IPS-18a (cell line): ENCODE measurements around the gene LENG1.
"Not testable (repeated sequence)": the region's sequence is repeated elsewhere in the genome, so short reads cannot be mapped to it uniquely, and the experiment has no call there.

Experiments used
- H3K27ac ChIP-seq: one replicate; pipeline ENCODE4 v1.5.1; 2013; ENCODE audit warnings: low read length
- H3K27me3 ChIP-seq: one replicate; pipeline ENCODE4 v1.6.1; 2013; ENCODE audit warnings: mild to moderate bottlenecking, low read length; ENCODE audit not compliant: control insufficient read depth, insufficient read depth
- H3K36me3 ChIP-seq: one replicate; pipeline ENCODE4 v1.6.1; 2013; ENCODE audit warnings: low read depth, low read length; ENCODE audit not compliant: control insufficient read depth
- H3K4me1 ChIP-seq: one replicate; pipeline ENCODE4 v1.6.1; 2013; ENCODE audit warnings: low read depth, low read length; ENCODE audit not compliant: control insufficient read depth
- H3K4me3 ChIP-seq: one replicate; pipeline ENCODE4 v1.5.1; 2013; ENCODE audit warnings: low read length
- H3K9ac ChIP-seq: one replicate; pipeline ENCODE4 v1.6.1; 2013; ENCODE audit warnings: mild to moderate bottlenecking, low read length, moderate library complexity
- H3K9me3 ChIP-seq: one replicate; pipeline ENCODE4 v1.6.1; 2013; ENCODE audit warnings: low read depth, low read length; ENCODE audit not compliant: control insufficient read depth

The LENG1 gene

DNA sequence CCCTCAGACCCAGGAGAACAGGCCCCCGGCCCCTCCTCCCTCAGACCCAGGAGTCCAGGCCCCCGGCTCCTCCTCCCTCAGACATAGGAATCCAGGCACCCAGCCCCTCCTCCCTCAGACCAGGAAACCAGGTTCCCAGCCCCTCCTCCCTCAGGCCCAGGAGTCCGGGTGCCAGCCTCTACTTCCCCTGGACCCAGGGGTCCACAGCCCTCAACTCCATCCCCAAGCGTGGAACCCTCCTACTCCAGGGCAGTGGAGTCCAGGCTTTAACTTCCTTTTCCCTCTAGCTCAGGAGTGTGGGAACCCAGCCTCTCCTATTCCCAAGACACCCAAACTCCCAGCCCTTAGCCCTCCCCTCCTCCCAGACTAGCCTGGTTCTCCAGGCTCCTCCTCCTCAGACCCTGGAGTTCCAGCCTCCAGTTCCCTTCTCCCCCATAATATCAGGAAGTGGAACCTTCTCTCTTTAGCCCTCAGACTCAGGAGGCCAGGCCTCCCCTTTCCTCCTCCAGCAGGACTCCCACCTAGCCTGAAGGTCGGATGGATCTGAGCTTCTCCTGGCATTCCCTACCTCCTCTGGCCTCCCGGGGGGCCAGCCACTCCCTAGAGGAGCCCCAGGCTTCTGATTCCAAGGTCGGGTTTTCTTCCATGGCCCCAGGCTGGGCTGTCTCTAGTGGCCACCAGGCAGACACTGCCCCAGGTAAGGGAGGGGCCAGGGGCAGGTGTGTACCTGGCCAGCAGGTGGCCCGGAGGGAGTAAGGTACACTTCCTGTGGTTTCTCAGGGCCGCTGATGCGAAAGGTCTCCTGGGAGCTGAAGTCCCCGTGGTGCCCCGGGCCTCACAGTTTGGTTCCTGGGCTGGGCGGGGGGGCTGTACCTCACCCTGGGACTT, 13.2 kb upstream of the LENG1 start, which contains the start of gene TMC4:
TMC4 (minus strand) TSS at position 690 of the 888 bp plus-strand sequence; CDS start at position 647, 43 bp downstream.
- H3K4me1 ChIP-seq = peaks cover 3% of the 10 kb centered on the region

DNA sequence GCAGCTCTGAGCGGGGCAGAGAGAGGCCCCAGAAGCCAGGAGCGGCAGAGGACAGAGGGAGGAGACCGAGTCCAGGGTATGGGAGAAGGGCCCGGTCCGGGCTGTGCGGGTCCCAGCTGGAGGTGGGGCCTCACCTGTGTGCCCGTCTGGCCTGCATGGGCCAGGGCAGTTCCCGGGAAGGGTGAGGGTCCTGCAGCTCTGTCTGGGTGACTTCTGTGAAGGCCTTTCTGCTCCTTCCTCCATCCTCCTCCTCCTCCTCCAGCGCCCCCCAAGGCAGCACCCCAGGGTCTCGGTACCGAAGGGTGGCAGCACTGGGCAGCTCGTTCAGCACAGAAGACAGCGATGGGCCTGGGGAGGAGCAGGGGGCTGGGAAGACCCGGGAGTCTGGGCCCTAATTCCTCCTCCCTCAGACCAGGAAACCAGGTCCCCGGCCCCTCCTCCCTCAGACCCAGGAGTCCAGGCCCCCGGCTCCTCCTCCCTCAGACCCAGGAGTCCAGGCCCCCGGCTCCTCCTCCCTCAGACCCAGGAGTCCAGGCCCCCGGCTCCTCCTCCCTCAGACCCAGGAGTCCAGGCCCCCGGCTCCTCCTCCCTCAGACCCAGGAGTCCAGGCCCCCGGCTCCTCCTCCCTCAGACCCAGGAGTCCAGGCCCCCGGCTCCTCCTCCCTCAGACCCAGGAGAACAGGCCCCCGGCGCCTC, 12.4 kb upstream of the LENG1 start:
- H3K36me3 ChIP-seq, H3K4me3 ChIP-seq, H3K27me3 ChIP-seq, H3K4me1 ChIP-seq, H3K9me3 ChIP-seq, H3K9ac ChIP-seq, H3K27ac ChIP-seq: not testable (repeated sequence)

More for the DNA sequence above, 13.2 kb upstream of the LENG1 start, which contains the start of gene TMC4:
- H3K4me3 ChIP-seq = peak within 1 kb of the TSS; percentile 39
- H3K36me3 ChIP-seq = no peaks in the 10 kb centered on the region
- H3K9ac ChIP-seq = no peak within 1 kb of the TSS
- H3K27ac ChIP-seq = no peak within 1 kb of the TSS
- H3K9me3 ChIP-seq = no peaks in the 10 kb centered on the region
- H3K27me3 ChIP-seq = no peaks in the 10 kb centered on the region

DNA sequence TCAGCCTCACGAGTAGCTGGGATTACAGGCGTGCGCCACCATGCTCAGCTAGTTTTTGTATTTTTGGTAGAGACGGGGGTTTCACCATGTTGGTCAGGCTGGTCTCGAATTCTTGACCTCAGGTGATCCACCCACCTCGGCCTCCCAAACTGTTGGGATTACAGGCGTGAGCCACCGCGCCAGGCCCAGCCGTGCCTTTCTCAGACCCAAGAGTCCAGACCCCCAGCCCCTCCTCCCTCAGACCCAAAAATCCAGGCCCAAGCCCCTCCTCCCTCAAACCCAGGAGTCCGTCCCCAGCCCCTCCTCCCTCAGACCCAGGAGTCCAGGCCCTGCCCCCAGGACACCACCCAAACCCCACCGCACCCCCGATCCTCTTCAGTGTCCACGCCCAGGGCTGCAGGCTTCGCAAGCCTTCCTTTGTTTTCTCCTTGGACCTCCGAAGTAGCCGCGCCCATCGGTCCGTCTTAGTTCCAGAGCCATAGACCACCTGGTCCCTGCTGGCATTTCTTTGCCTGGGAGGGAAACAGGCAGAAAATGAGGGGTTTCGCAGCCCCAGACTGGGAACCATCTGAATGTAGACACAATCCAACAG, 9.7 kb upstream of the LENG1 start:
- Histone ChIP-seq H3K27ac (no peak overlapping the region), H3K4me3 (no peak overlapping the region), H3K4me1 (peaks cover 3% of the 10 kb centered on the region), H3K27me3 (no peaks in the 10 kb centered on the region), H3K36me3 (no peaks in the 10 kb centered on the region), H3K9ac (no peak overlapping the region), H3K9me3 (no peaks in the 10 kb centered on the region)

DNA sequence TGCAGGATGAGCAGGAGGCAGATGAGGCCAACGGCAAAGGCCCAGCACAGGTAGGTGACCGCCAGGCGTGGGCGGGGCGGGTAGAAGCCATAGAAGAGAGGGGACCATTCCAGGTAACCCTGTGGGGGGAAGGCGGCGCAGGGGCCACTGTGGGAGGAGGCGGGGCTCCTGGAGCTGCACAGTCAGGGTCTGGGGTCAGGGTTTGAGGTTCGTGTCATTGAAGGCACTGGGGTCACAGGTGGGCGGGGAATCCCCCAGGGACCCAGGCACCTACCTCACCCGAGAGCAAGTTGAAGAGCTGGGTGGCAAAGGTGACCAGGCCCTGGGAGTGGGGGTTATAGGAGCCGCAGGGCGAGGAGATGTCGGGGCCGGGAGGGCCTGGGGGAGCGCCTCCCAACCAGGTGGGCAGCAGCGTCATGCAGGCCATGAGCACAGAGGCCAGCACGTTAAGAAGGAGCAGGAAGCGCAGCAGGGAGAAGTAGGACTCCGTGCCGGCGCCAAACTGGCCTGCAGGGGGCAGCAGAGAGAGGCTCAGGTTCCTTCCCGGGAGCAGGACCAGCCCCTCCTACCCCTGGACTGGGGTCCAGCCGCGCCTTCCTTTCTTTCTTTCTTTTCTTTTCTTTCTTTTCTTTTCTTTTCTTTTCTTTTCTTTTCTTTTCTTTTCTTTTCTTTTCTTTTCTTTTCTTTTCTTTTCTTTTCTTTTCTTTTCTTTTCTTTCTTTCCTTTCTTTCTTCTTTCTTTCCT, 8.8 kb upstream of the LENG1 start:
- peaks cover 4% of the 10 kb centered on the region for H3K27me3 ChIP-seq
- H3K9ac ChIP-seq = no peak overlapping the region
- peaks cover 1% of the 10 kb centered on the region for H3K4me1 ChIP-seq
- no peaks in the 10 kb centered on the region for H3K36me3 ChIP-seq
- no peak overlapping the region for H3K4me3 ChIP-seq
- H3K9me3 ChIP-seq = no peaks in the 10 kb centered on the region
- H3K27ac ChIP-seq = no peak overlapping the region

DNA sequence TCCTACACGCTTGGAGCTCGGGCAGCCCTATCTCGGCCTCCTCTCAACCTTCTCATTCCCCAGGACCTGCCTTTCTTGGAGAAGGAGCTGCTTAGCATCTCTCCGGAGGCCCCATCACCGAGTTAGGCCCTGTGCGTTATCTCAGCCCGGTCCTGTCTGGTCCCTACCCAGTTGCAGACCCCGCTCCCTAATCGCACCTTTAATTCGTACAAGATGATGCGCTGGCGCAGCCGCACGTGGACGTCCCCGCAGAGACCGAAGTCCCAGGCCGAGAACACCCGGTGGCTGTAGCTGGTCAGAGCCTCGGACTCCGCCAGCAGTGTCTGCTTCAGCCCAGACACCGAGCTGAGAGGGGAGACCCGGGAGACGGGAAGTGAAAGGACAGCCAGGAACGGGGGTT, 5.7 kb upstream of the LENG1 start:
- Histone ChIP-seq H3K4me3 (no peak overlapping the region), H3K27ac (no peak overlapping the region), H3K27me3 (peaks cover 11% of the 10 kb centered on the region), H3K36me3 (no peaks in the 10 kb centered on the region), H3K9me3 (no peaks in the 10 kb centered on the region), H3K4me1 (no peaks in the 10 kb centered on the region), H3K9ac (no peak overlapping the region)

DNA sequence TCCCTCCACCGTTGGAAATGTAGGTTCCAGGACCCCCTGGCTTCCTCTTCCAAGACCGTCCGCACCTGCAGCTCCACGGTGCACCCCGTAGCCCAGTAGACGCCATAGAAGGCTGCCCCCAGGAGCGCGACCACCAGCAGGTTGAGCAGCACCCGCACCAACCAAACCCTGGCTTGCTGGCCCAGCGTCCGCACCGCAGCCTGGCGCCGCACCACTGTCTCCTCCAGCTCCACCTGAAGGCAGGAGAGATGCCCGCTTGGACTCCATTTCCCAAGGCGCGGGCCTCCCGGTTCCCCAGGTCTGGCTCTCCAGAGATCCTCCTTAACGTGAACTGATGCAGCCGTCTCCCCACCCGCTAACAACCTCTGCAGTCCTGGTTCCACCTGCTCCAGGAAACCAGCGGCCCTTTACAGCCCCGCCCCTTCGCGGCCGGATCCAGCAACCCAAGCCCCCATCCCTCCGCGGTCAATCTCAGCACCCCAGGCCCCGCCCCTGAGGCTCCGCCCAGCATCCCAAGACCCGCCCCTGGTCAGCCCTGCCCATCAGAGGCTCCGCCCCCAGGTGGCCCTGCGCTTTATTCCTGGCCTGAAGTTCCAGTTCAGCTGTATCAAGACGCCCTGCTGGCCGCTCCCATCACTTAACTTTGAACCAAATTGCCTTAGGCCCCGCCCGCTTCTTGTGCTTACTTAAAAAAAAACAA, 5.0 kb upstream of the LENG1 start:
- no peak overlapping the region for H3K27ac ChIP-seq
- H3K9me3 ChIP-seq = no peaks in the 10 kb centered on the region
- no peaks in the 10 kb centered on the region for H3K36me3 ChIP-seq
- H3K4me1 ChIP-seq = no peaks in the 10 kb centered on the region
- no peak overlapping the region for H3K9ac ChIP-seq
- peaks cover 11% of the 10 kb centered on the region for H3K27me3 ChIP-seq
- H3K4me3 ChIP-seq = peak overlapping the region; percentile 34

DNA sequence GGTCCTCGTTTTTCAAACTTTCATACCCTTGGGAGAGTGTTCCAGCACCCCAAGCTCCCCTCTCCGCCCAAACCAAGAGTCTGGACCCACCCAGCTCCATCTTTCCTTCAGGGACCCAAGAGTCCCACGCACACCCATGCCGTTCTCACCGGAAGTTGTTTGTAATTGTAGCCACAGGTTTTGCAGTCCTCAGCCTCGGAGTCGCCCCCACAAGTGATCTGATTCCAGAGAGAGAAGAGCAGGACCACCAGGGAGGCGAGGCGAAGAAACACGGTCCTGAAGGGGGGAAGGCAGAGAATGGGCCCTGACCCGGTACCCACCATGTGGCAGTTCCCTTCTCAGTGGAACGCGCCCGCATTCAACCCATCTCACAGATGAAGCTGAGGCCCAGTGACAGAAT, 3.4 kb upstream of the LENG1 start:
- Histone ChIP-seq H3K27me3 (peaks cover 11% of the 10 kb centered on the region), H3K4me1 (peaks cover 3% of the 10 kb centered on the region), H3K9me3 (no peaks in the 10 kb centered on the region), H3K27ac (no peak overlapping the region), H3K4me3 (no peak overlapping the region), H3K36me3 (no peaks in the 10 kb centered on the region), H3K9ac (no peak overlapping the region)

DNA sequence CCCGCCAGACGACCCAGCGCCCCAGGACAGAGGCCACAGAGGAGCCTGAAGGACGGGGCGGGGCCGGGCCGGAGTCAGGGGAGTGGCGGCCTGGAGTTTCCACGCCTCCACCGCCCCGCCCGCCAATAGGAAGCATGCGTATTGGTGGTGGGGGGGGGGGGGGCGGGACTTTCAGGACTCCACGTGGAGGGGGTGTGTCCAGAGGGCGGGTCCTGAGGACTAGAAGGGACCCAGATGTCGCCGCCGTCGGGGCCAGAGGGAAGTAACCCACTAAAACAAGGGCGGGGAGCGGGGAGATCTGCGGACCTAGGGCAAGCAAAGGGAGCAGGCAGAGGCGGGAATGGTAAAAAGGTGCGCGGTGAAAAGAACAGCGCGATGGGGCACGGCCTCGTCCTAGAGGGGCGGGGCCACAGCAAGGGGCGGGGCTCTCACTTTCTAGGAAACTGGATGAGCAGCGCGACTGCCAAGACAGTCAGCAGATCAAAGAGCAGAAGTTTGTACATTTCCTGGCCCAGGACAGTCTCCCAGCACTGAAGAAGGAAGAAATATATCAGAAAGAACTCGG, 2.8 kb upstream of the LENG1 start:
- Histone ChIP-seq H3K27me3 (peaks cover 11% of the 10 kb centered on the region), H3K4me1 (peaks cover 3% of the 10 kb centered on the region), H3K9me3 (no peaks in the 10 kb centered on the region), H3K9ac (no peak overlapping the region), H3K4me3 (peak overlapping the region; percentile 42), H3K27ac (no peak overlapping the region), H3K36me3 (no peaks in the 10 kb centered on the region)

DNA sequence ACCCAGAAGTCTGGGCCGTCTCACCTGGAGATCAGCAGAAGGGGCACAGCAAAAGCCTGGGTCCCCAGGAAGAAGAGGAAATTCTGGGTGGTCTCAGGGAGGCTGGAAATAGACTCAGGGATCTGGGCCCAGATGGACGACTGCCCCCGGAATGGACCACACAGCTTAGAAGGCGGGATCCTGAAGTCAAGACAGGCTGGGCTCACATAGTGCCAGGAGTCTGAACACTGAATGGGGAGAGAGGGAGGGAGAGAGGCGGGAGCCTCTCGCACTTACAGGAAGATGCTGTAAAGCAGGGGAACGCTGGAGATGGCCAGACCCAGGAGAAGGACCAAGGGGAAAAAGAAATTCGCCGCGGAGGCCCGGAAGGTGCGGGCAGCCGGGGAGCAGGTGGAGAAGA, 1.3 kb upstream of the LENG1 start:
- Histone ChIP-seq H3K27ac (no peak overlapping the region), H3K4me3 (peak overlapping the region; percentile 78), H3K9ac (peak overlapping the region; percentile 51), H3K9me3 (no peaks in the 10 kb centered on the region), H3K4me1 (peaks cover 3% of the 10 kb centered on the region), H3K36me3 (peaks cover 12% of the 10 kb centered on the region), H3K27me3 (peaks cover 11% of the 10 kb centered on the region)

DNA sequence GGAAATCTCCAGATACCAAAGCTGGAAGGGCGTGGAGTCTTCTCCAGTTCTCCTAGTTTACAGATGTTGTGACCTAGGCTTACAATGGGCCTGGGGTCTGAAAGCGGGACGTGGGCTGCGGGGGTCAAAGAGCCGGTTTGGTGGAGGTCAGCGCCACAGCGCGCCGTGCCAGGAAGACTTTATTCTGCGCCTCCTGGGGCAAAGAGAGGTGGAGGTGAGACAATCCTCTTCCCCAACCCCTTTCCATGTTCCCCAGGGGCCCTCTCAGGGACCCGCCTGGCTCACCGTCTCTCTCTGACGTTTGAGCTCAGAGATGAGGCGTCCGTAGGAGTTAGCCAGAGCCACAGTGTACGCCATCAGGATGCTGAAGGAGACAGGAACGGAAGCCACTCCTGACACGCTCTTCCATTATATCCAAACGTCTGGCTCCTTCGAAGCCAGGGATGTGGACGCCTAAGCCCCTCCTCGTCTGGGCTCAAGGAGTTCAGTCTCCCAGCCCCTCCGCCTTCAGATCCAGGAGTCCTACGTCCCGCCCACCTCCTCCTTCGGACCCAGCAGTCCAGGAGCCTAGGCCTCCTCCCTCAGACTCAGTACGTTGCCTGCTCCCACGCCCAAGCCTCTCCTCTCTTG, 776 bp upstream of the LENG1 start:
- Histone ChIP-seq H3K9ac (peak overlapping the region; percentile 51), H3K27ac (no peak overlapping the region), H3K9me3 (no peaks in the 10 kb centered on the region), H3K4me3 (peak overlapping the region; percentile 78), H3K36me3 (peaks cover 15% of the 10 kb centered on the region), H3K4me1 (peaks cover 3% of the 10 kb centered on the region), H3K27me3 (peaks cover 11% of the 10 kb centered on the region)
